Renal cortex interstitium (tissue), 11 donors: Measurements from ENCODE around the gene CNTD1. TPM values are rescaled to one million over a fixed set of nuclear protein-coding genes. Genes with fewer than 3 reads are reported as not detected.

Source experiments
- DNase-seq, 11 donors: peaks; one replicate each; pipeline ENCODE4 v3.0.0-alpha.2; 2013; ENCODE audit warnings: low read depth in 9 of 11, low spot score in 4 of 11; ENCODE audit errors: extremely low read depth in 1 of 11
- polyA plus RNA-seq, 3 donors: library from polyadenylated mRNA; unstranded; fragments of 120-200 nt; gene quantifications; one replicate each; pipeline ENCODE4 v1.2.1, GENCODE V29; 2013; ENCODE audit not compliant: insufficient read length in 3 of 3

CNTD1 gene
- polyA plus RNA-seq, 3 donors: 1.4 to 3.4 (median 2.2) TPM

GRCh38 chr17:42796066-42796758 is 2.4 kb upstream of the CNTD1 start:
- DNase-seq: no peak

DNA sequence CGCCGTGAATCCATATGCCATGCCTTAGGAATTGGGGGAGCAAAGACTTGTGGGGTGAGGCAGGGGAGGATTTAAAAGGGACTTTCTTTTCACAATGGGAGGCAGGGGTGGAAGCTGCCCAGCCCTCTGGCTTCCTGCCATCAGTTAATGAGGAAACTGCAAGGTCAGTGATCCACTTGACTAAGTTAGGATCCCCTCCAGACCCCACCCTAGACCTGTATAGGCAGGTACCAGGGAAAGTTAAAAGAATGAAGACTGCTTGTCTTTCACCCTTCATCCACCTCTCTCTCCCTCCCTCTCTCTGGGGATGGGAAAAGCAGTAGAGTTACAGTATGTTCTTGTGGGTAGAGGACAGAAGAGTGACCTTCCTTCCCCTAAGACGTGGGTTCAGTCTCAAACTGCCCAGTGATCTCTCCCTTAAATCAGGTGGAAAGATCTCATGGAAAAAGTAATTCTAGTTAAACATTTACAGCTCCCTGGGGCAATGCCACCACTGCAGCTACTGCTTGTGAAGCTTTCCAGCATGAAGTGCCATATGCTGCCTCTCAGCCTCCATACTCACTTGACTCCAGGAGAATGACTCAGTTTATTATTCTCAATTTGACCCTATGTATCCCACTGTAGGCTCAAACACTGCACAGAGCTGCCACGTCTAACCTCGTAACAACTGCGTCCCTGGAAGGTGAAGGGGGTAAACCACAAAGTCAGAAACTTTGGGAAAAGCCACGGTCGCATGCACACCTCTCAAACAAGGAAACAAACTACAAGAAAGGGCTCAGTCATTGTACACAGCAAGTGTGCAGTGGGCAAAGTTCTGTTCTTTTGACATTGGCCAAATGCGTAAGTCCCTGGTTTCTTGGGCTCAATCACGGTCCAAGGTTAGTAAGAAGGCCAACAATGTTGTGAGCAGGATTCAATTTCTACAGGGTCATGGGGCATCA is 1.3 kb upstream of the CNTD1 start:
- DNase-seq: peak in 3 of 11 donors; percentile 63 to 68 (median 65)

DNA sequence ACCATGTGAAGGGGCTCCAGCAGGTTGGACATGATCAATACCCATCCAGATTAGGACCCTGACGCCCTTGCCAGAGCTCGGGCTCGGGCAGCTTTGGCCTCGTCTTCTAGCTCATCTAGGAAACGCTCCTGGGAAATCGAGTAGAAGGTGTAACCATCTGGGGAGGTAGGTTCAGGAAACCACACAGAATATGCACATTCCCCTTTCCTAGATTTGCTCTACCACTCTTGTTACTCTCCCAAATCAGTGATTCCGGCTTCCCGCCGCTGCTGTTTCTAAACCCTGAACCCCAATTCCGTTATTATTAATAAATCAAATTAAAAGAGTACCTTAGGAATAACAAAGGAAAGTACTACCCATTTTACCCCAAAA is 664 bp upstream of the CNTD1 start:
- DNase-seq: no peak

DNA sequence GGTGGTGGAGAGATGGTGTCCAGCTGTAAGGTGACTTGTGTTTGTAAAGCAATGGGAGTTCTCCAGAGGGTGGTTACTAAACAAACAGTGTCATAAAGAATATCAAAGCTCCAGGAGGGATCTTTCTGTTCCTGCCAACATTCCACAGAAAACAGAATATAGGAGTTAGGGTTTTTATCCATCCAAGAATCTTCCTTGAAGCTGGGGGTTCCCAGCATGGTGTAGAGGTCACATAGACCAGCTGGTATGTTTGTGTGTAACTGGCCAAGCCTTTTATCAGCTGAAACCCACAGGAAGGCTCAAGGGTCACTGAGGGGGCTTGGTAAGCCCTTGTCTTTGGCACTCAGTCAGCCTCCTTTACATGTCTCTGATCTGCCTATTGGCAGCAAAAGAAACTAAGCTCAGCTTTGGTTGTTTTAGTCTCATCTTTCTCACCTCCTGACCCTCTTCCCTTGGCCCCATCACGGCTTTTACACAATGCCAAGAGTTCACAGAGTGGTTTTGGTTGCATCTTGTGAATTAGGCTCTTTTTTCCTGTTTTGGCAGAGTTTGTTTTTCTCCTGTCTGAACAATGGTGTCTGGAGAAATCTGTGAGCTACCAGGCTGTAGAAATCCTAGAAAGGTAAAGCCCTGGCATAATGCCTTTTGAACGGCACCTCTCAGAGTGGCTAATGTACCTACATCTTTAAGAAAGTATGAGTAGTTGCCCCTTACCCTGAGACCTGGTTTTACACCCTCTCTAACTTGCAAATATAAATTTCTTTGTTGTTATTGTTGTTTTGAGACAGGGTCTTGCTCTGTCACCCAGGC is 4.6 kb downstream of the CNTD1 start:
- no peak for DNase-seq

- no peak for DNase-seq
Measured at GRCh38 chr17:42804918-42805367, 6.3 kb downstream of the CNTD1 start.

DNA sequence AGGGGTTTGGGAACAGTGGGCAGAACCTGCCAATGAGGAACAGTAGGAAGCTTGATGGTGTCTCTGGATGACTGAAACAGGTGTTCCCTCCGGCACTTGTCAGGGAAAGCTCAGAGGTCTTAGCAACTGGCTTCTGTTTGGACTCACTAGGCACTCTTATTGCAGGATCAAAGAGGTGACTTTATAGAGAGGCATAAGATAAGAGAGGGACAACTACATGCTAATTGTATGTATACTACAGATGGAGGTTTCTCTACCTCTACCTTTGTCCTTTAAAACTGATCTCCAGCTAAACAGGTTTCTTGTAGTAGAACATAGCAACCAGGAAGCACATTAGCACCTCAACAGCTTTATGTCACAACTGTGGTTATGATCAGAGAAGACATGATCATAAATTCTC is 7.6 kb downstream of the CNTD1 start:
- no peak for DNase-seq

DNA sequence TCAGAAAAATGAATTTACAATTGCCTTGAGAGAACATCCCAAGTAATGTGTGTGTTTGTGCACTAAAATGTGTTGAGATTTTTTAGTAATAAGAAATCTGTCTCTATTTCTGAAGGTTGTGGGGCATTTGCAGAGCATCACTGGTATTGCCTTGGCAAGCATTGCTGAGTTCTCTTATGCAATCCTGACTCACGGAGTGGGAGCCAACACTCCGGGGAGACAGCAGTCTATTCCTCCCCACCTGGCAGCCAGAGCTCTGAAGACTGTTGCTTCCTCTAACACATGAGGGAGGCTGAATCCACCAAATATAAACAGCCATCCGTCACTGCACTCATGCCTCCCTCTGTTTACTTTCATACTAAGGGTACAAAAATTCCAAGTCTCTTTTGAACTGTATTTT is 10.6 kb downstream of the CNTD1 start:
- no peak for DNase-seq

DNA sequence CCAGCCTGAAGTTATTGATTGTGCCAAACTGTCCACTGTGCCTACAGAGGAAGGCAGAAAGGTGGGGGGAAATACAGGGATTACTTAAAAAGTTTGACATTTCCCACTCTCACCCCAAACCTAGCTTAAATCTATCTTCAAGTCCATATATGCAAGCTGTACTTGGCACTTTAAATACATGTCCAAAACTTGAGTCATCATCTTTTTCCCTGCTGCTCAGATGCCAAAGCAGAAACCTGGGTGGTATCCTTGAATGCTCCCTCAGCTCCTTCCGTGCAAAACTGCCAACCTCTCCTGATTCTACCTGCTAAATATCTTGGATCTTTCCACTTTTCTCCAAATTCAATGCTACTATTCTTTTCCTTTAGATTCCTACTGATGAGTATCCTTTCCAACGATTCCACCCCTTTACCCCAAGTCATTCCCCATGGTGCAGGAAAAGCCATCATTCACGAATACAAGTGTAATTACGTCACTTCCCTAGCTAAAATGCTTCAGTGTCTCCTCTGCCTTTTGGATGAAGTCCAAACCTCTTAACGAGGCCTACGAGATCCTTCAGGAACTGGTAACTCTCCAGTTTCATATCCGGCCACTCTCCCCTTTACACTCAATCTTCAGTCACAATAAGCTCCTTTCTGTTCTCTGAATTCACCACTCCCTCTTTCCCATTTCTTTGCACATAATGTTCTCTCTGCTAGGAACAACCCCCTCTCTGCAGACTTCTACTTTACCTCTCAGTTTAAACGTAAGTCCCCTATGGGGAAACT is 16.2 kb downstream of the CNTD1 start:
- DNase-seq: no peak

DNA sequence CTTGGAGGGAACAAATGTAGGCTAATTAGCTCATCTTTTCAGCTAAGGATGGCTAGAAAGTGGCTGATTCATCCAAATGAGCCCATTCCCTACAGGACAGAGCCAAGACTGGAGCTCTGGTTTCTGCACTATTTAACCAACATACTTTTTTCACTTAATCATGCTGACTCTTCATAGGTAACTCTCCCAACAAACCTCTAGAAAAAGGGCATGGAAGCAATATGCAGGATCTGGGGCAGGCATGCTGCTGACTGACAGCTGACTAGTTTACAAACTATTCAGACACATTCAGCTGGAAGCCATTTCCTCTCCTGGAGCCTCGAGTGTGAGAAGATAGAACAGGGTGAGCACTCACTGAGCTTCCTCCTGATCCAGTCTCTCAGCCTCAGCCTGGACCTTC is 19.2 kb downstream of the CNTD1 start:
- DNase-seq: no peak

GRCh38 chr17:42818379-42818778 is 19.7 kb downstream of the CNTD1 start:
- no peak for DNase-seq

DNA sequence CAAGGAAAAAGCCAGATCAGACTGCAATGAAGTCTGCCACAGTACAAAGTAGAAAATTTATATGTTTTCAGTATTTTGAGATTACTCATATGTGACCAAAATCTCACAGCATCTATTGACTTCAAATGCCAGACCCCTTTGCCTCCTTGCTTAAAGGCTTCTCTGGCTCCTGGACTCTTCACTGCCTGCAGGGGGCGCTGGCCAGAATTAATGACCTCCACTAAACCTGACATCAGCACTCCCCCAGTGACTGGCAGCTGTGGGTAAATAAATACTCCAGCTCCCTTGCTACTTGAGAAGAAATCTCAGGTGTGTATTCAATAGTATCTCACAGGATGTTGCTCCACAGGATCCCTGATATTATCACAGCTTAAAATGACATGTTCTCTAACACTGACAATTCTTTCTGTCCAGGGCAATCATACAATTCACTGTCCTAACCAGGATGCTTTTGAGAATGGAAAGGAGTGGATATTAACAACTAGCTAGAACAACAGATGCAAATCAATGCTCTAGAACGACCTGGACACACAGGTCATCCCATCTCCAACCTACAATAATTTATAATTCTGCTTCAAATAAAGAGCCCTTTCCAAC is 21.4 kb downstream of the CNTD1 start:
- no peak for DNase-seq

- no peak for DNase-seq
Measured at GRCh38 chr17:42821176-42821575, 22.5 kb downstream of the CNTD1 start.

DNA sequence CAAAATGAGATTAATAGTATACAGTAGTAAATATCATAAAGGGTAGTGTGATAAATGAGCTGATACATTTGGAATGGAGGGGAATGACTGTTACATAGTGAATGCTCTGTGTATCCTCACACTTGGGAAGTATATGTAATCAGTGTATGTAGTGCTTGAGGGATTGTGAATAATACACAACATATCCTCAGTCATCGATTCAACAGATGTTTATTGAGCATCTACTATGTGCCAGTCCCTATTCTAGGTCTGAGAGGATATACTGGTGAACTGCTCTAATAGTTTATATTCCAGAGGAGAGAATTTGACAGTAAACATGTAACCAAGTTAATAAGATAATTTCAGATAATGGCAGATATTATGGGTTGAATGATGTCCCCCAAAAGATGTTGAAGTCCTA is 28.8 kb downstream of the CNTD1 start:
- DNase-seq: no peak

GRCh38 chr17:42830971-42831370 is 32.3 kb downstream of the CNTD1 start:
- no peak for DNase-seq

GRCh38 chr17:42832213-42832933 is 33.7 kb downstream of the CNTD1 start:
- DNase-seq: no peak

GRCh38 chr17:42832934-42833766 is 34.5 kb downstream of the CNTD1 start, which contains the start of gene PSME3:
TSS of gene PSME3 (plus strand) at chr17:42833397. CDS start at chr17:42833632, 235 bp downstream.
- peak; percentile 66 to 89 (median 86) for DNase-seq
